Activated T-helper 2 cell treated with anti-CD3 and anti-CD28 coated beads, Interferon-gamma antibody, Interleukin-2, Interleukin-4, amounts not matched to agents 10 μg/mL and 5 μg/mL and 100 μg/mL, durations not matched to agents 14 hours and 24 hours and 36 hours (primary cell): ENCODE data around the gene GORAB. TPM values are rescaled to one million over a fixed set of nuclear protein-coding genes. Genes with fewer than 3 reads are reported as not detected.

Experiments used
- DNase-seq: peaks from one replicate; pipeline ENCODE4 v3.0.0; 2021; ENCODE audit warnings: low spot score
- H3K27ac Mint-ChIP-seq: one replicate; pipeline ENCODE4 v1.8.0; 2021; ENCODE audit warnings: mixed read lengths
- H3K27me3 Mint-ChIP-seq: one replicate; pipeline ENCODE4 v1.8.0; 2021; ENCODE audit warnings: low read depth, mixed read lengths
- H3K36me3 Mint-ChIP-seq: one replicate; pipeline ENCODE4 v1.8.0; 2021; ENCODE audit warnings: low read depth, mixed read lengths
- H3K4me1 Mint-ChIP-seq: one replicate; pipeline ENCODE4 v1.8.0; 2021; ENCODE audit warnings: low read depth, mixed read lengths
- H3K4me3 Mint-ChIP-seq: one replicate; pipeline ENCODE4 v1.8.0; 2021; ENCODE audit warnings: low read depth, mild to moderate bottlenecking, moderate library complexity, mixed read lengths
- H3K9me3 Mint-ChIP-seq: one replicate; pipeline ENCODE4 v1.8.0; 2021; ENCODE audit warnings: mixed read lengths
- intact Hi-C: fragments of 100-400 bp; cut with micrococcal nuclease; formaldehyde crosslinking; loops from one replicate; pipeline ENCODE4 v1.15.1; 2023
- total RNA-seq: library from RNA; stranded (reverse); gene quantifications from 2 replicates; pipeline ENCODE4 v1.2.3, GENCODE V29; 2022

The GORAB gene, protein sequence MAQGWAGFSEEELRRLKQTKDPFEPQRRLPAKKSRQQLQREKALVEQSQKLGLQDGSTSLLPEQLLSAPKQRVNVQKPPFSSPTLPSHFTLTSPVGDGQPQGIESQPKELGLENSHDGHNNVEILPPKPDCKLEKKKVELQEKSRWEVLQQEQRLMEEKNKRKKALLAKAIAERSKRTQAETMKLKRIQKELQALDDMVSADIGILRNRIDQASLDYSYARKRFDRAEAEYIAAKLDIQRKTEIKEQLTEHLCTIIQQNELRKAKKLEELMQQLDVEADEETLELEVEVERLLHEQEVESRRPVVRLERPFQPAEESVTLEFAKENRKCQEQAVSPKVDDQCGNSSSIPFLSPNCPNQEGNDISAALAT
- total RNA-seq = 10.1 and 12.3 TPM in 2 replicates

- Mint-ChIP-seq H3K4me3 (no peak within 1 kb of the TSS), H3K36me3 (peaks cover 9% of the 10 kb centered on the region), H3K27me3 (peaks cover 12% of the 10 kb centered on the region), H3K9me3 (no peaks in the 10 kb centered on the region), H3K27ac (no peak within 1 kb of the TSS), H3K4me1 (peaks cover 6% of the 10 kb centered on the region)
- DNase-seq = peak; percentile 84
- intact Hi-C loops = loop anchor here (1.0 to 5.0 kb wide), 4 partner anchors 458 to 735 kb away; partner anchors contain the start of genes KIFAP3 and SCYL3
Observed at GRCh38 chr1:170531758-170532657, at the start of gene GORAB. TSS of gene GORAB (plus strand) at chr1:170532166. CDS start at chr1:170532224, 58 bp downstream.

DNA sequence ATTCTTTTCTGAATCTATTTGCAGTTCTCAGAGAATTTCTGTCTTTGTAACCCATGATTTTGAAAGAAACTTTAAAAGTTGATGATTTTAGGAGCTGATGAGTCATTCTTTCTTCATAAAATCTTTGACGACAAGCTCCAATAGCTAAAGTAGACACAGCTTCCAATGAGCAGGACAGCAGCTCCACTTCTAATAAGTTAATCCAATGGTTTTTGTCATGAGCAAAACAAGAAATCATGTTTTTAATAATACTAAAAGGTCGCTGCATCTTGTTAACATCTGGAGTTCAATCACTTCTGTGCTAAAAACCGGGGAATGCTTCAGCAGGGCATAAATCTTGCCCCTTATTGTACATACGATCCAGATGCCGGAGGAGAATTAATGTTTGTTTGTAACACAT is 48.9 kb upstream of the GORAB start:
- Mint-ChIP-seq H3K27ac (no peak overlapping the region), H3K4me3 (no peak overlapping the region), H3K4me1 (no peaks in the 10 kb centered on the region), H3K27me3 (no peaks in the 10 kb centered on the region), H3K36me3 (no peaks in the 10 kb centered on the region), H3K9me3 (no peaks in the 10 kb centered on the region)
- no peak for DNase-seq
- intact Hi-C loops = no loop called here

DNA sequence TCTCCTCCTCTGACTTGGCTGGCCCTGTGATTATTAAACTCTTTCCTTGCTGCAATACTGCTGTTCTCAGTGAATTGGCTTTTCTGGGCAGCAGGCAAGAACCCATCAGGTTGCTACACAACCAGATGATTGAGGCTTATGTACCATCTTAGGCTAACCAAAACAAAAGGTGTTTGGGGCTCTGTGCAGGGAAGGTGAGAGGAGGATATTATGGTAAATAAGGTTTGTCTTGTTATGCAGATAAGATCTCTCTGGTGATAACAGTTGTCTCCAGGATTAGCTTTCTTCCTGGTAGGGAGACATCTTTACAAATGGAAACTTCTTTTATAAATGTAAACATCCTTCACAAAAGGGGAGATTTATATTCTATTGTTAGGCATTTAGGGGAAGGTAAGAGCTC is 44.5 kb upstream of the GORAB start:
- no peak overlapping the region for H3K27ac Mint-ChIP-seq
- peaks cover 3% of the 10 kb centered on the region for H3K27me3 Mint-ChIP-seq
- H3K9me3 Mint-ChIP-seq = no peaks in the 10 kb centered on the region
- intact Hi-C loops = no loop called here
- no peak for DNase-seq
- H3K4me3 Mint-ChIP-seq = no peak overlapping the region
- no peaks in the 10 kb centered on the region for H3K4me1 Mint-ChIP-seq
- H3K36me3 Mint-ChIP-seq = no peaks in the 10 kb centered on the region

- no peak overlapping the region for H3K27ac Mint-ChIP-seq
Observed at GRCh38 chr1:170491291-170491690, 40.7 kb upstream of the GORAB start.

DNA sequence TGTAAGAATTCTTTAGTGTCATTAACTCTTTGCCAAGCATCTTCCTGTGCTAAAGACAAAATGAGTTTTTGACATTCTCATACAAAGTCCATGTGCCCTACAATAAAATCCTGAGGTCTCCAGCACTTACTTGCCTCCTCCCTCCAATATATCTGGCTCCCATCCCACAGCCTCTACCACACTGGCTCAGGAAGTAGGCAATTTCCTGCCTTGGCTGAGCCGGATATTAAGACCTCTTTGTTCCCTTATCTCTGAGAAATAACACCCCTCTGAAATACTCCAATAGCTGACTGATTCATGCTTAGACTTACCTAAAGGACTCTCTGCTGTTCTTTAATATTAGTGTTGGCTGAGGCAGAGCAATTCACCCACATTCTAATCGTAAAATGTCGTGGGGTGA is 37.6 kb upstream of the GORAB start:
- intact Hi-C loops = no loop called here

More at GRCh38 chr1:170491291-170491690, 40.7 kb upstream of the GORAB start:
- intact Hi-C loops = no loop called here
- peaks cover 18% of the 10 kb centered on the region for H3K27me3 Mint-ChIP-seq
- H3K36me3 Mint-ChIP-seq = no peaks in the 10 kb centered on the region
- H3K9me3 Mint-ChIP-seq = no peaks in the 10 kb centered on the region
- no peak overlapping the region for H3K4me3 Mint-ChIP-seq
- H3K4me1 Mint-ChIP-seq = peaks cover 4% of the 10 kb centered on the region
- no peak for DNase-seq

DNA sequence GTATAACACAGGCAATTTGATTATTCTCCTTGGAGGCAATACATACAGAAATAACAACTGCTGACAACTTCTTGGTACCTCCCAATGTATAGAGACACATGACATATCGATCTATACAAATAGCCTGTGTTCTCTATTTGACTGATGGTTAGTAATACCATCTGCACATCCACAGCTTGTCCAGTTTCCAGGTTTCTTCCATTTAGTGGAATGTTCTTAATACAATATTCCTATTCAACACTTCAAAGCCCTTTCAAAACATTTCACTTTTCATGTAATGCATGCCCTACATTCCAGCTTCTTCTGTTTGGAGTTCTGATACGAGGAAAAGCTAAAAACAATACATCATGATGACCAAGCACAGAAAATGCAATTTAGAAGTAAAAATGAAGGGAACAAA is 37.0 kb upstream of the GORAB start:
- no peak for DNase-seq
- H3K36me3 Mint-ChIP-seq = no peaks in the 10 kb centered on the region
- H3K27me3 Mint-ChIP-seq = peaks cover 18% of the 10 kb centered on the region
- no peak overlapping the region for H3K4me3 Mint-ChIP-seq
- H3K9me3 Mint-ChIP-seq = no peaks in the 10 kb centered on the region
- peaks cover 4% of the 10 kb centered on the region for H3K4me1 Mint-ChIP-seq
- intact Hi-C loops = no loop called here
- no peak overlapping the region for H3K27ac Mint-ChIP-seq

More for the DNA sequence above, 37.6 kb upstream of the GORAB start:
- no peak for DNase-seq
- no peak overlapping the region for H3K4me3 Mint-ChIP-seq
- H3K9me3 Mint-ChIP-seq = no peaks in the 10 kb centered on the region
- peaks cover 4% of the 10 kb centered on the region for H3K4me1 Mint-ChIP-seq
- H3K27ac Mint-ChIP-seq = no peak overlapping the region
- peaks cover 18% of the 10 kb centered on the region for H3K27me3 Mint-ChIP-seq
- H3K36me3 Mint-ChIP-seq = no peaks in the 10 kb centered on the region

- no peaks in the 10 kb centered on the region for H3K9me3 Mint-ChIP-seq
- peaks cover 4% of the 10 kb centered on the region for H3K4me1 Mint-ChIP-seq
- H3K4me3 Mint-ChIP-seq = no peak overlapping the region
- intact Hi-C loops = no loop called here
- H3K27me3 Mint-ChIP-seq = peaks cover 9% of the 10 kb centered on the region
- no peaks in the 10 kb centered on the region for H3K36me3 Mint-ChIP-seq
- no peak overlapping the region for H3K27ac Mint-ChIP-seq
- DNase-seq = no peak
Observed at GRCh38 chr1:170498876-170499275, 33.1 kb upstream of the GORAB start.

- H3K9me3 Mint-ChIP-seq = no peaks in the 10 kb centered on the region
- intact Hi-C loops = no loop called here
- no peaks in the 10 kb centered on the region for H3K4me1 Mint-ChIP-seq
- DNase-seq = no peak
- H3K27ac Mint-ChIP-seq = no peak overlapping the region
- no peaks in the 10 kb centered on the region for H3K36me3 Mint-ChIP-seq
- H3K4me3 Mint-ChIP-seq = no peak overlapping the region
- H3K27me3 Mint-ChIP-seq = no peaks in the 10 kb centered on the region
Observed at GRCh38 chr1:170503665-170504064, 28.3 kb upstream of the GORAB start.

- intact Hi-C loops = loop anchor here (10.0 kb wide), 1 partner anchor 155 kb away; the partner anchor contains the start of gene PRRX1
- Mint-ChIP-seq H3K27ac (no peak overlapping the region), H3K4me1 (no peaks in the 10 kb centered on the region), H3K27me3 (no peaks in the 10 kb centered on the region), H3K9me3 (no peaks in the 10 kb centered on the region), H3K36me3 (no peaks in the 10 kb centered on the region), H3K4me3 (no peak overlapping the region)
- no peak for DNase-seq
Observed at GRCh38 chr1:170510163-170510562, 21.8 kb upstream of the GORAB start.

DNA sequence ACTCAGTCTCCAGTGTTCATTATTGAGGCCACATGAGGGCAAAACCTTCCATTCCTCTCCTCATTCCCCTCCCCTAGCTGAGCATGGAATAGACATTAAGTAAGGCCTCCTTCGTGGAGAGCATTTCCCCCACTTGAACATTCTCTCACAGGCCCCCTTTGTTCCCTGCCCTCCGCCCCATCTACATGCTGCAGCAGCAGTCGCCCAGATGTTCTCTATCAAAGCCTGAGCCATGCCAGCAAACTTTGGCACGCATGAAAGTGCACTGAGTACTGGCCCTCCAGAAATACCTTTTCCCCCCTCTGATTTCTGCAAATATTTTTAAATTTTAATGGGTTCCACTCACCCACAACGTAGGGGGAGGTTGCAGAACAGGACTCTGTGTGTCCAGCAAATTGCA is 20.9 kb upstream of the GORAB start:
- DNase-seq = no peak
- no peak overlapping the region for H3K4me3 Mint-ChIP-seq
- intact Hi-C loops = loop anchor here (10.0 kb wide), 1 partner anchor 154 kb away; the partner anchor contains the start of gene PRRX1
- no peaks in the 10 kb centered on the region for H3K36me3 Mint-ChIP-seq
- no peaks in the 10 kb centered on the region for H3K4me1 Mint-ChIP-seq
- no peak overlapping the region for H3K27ac Mint-ChIP-seq
- H3K9me3 Mint-ChIP-seq = no peaks in the 10 kb centered on the region
- peaks cover 3% of the 10 kb centered on the region for H3K27me3 Mint-ChIP-seq

GRCh38 chr1:170513138-170513537 is 18.8 kb upstream of the GORAB start:
- no peaks in the 10 kb centered on the region for H3K36me3 Mint-ChIP-seq

DNA sequence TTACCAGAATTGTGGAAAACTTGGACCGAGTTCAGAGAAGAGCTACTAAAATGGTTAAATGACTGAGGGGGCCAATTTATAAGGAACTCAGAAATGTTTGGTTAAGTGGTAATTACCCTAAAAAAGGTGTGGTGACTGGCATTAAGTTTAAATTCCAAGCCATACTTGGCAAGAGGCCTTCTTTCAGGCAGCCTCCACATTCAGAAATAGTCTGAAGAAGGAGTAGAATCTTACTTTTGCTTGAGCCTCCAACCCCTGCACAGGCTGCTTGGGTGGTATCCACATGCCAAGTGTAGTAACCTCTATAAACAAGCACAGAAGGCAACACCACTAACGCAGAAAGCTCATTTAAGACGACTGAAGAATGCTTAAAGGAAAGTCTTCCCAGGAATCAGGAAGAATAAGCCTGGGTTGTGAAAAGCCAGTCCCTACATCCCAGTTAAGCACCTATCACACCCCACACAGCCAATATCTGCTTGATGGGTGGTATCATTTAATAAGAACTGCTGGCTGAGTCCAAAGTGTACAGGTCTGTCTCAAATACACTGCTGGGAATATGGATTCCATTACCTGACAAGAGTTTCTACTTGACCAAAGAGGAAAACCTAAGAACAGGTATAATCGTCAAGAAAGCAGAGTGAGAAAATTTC is 13.7 kb upstream of the GORAB start:
- no peaks in the 10 kb centered on the region for H3K4me1 Mint-ChIP-seq
- H3K9me3 Mint-ChIP-seq = no peaks in the 10 kb centered on the region
- no peak overlapping the region for H3K4me3 Mint-ChIP-seq
- peaks cover 22% of the 10 kb centered on the region for H3K27me3 Mint-ChIP-seq
- DNase-seq = no peak
- H3K27ac Mint-ChIP-seq = no peak overlapping the region
- intact Hi-C loops = loop anchor here (10.0 kb wide), 1 partner anchor 146 kb away; the partner anchor contains the start of gene PRRX1
- no peaks in the 10 kb centered on the region for H3K36me3 Mint-ChIP-seq

More at GRCh38 chr1:170513138-170513537, 18.8 kb upstream of the GORAB start:
- intact Hi-C loops = loop anchor here (10.0 kb wide), 1 partner anchor 152 kb away; the partner anchor contains the start of gene PRRX1
- no peak overlapping the region for H3K27ac Mint-ChIP-seq
- no peak overlapping the region for H3K4me3 Mint-ChIP-seq
- H3K4me1 Mint-ChIP-seq = no peaks in the 10 kb centered on the region
- no peak for DNase-seq
- peaks cover 9% of the 10 kb centered on the region for H3K27me3 Mint-ChIP-seq
- no peaks in the 10 kb centered on the region for H3K9me3 Mint-ChIP-seq
